Erythroblast (primary cell): ENCODE measurements around the gene ITPR2.

Source experiments
- GATA1 ChIP-seq: IDR thresholded peaks from 2 replicates; pipeline ENCODE4 v1.6.1; 2011; ENCODE audit warnings: low read depth, mild to moderate bottlenecking, control low read depth, low read length, moderate library complexity
- POLR2A ChIP-seq: IDR thresholded peaks from 2 replicates; pipeline ENCODE4 v1.6.1; 2011; ENCODE audit warnings: mild to moderate bottlenecking, low read length

DNA sequence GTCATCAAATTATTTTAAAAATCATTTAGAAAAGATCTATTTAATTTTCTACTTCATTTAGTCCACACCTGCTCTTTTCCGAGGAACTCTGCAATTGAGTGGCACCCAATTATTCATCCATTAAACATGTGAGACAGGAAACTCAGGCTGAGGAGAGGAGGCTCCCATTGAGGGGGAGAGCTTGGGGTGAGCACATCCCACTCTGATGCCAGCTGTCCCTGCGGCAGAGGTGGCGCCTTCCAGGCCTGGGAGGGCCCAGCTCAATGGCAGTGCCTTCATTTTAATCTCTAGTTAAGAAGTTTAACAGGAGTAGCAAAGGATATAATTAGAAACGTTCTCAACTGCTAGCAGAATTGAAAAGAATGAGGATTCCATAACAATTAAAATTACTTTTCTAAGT lies 92.0 kb downstream of the ITPR2 start:
- TF ChIP-seq POLR2A (no peak), GATA1 (no peak)
